GM19324 (cell line): Measurements from ENCODE around the gene GOLGA8B.
A peak's percentile ranks its signal among the peaks of the same experiment; 100 is the strongest.
"Not testable (repeated sequence)": the region's sequence is repeated elsewhere in the genome, so short reads cannot be mapped to it uniquely, and the experiment has no call there.

Experiments used
- ATAC-seq: cut with Tn5 transposase; IDR thresholded peaks from one replicate; pipeline ENCODE4 v1.9.1; 2021; ENCODE audit warnings: mild to moderate bottlenecking, moderate library complexity; ENCODE audit not compliant: unreplicated experiment, low FRiP score

GOLGA8B gene

GRCh38 chr15:34598799-34599585 lies 15.5 kb upstream of the GOLGA8B start:
- ATAC-seq = no peak

- ATAC-seq = no peak
These were observed 13.9 kb upstream of the GOLGA8B start for GRCh38 chr15:34597316-34597715.

- no peak for ATAC-seq
These were observed 10.9 kb upstream of the GOLGA8B start for GRCh38 chr15:34594361-34594760.

GRCh38 chr15:34591306-34591705 lies 7.9 kb upstream of the GOLGA8B start:
- ATAC-seq = no peak

GRCh38 chr15:34588046-34588674 lies 4.7 kb upstream of the GOLGA8B start:
- ATAC-seq = no peak

GRCh38 chr15:34585966-34586365 lies 2.5 kb upstream of the GOLGA8B start:
- ATAC-seq = not testable (repeated sequence)

GRCh38 chr15:34584996-34585395 lies 1.5 kb upstream of the GOLGA8B start:
- ATAC-seq = no peak

GRCh38 chr15:34584330-34584668 lies 848 bp upstream of the GOLGA8B start:
- ATAC-seq = no peak

- peak; percentile 59 for ATAC-seq
These were observed 735 bp downstream of the GOLGA8B start for GRCh38 chr15:34582461-34583371.

- ATAC-seq = not testable (repeated sequence)
These were observed 1.6 kb downstream of the GOLGA8B start for GRCh38 chr15:34581687-34582460.

- ATAC-seq = no peak
These were observed 2.4 kb downstream of the GOLGA8B start for GRCh38 chr15:34581043-34581365.

GRCh38 chr15:34580251-34581042 lies 3.0 kb downstream of the GOLGA8B start:
- ATAC-seq = not testable (repeated sequence)

GRCh38 chr15:34578283-34578674 lies 5.2 kb downstream of the GOLGA8B start:
- no peak for ATAC-seq

- not testable (repeated sequence) for ATAC-seq
These were observed 5.7 kb downstream of the GOLGA8B start for GRCh38 chr15:34577658-34578282.

- not testable (repeated sequence) for ATAC-seq
These were observed 8.4 kb downstream of the GOLGA8B start for GRCh38 chr15:34575035-34575434.

GRCh38 chr15:34572921-34573320 lies 10.5 kb downstream of the GOLGA8B start:
- not testable (repeated sequence) for ATAC-seq

GRCh38 chr15:34572019-34572641 lies 11.3 kb downstream of the GOLGA8B start:
- not testable (repeated sequence) for ATAC-seq

GRCh38 chr15:34569670-34570396 lies 13.6 kb downstream of the GOLGA8B start:
- ATAC-seq = not testable (repeated sequence)
